Measurements from ENCODE around the gene NCBP2L.

- TF ChIP-seq, protein P1, sequence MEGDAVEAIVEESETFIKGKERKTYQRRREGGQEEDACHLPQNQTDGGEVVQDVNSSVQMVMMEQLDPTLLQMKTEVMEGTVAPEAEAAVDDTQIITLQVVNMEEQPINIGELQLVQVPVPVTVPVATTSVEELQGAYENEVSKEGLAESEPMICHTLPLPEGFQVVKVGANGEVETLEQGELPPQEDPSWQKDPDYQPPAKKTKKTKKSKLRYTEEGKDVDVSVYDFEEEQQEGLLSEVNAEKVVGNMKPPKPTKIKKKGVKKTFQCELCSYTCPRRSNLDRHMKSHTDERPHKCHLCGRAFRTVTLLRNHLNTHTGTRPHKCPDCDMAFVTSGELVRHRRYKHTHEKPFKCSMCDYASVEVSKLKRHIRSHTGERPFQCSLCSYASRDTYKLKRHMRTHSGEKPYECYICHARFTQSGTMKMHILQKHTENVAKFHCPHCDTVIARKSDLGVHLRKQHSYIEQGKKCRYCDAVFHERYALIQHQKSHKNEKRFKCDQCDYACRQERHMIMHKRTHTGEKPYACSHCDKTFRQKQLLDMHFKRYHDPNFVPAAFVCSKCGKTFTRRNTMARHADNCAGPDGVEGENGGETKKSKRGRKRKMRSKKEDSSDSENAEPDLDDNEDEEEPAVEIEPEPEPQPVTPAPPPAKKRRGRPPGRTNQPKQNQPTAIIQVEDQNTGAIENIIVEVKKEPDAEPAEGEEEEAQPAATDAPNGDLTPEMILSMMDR (conservative IDR thresholded peaks at IDR 0.05; ENCODE audit: low read length): no peak
- no peak for TF ChIP-seq EZH2phosphoT487 (IDR thresholded peaks at IDR 0.05; ENCODE audit: borderline replicate concordance)
Observed at GRCh38 chrX:107728371-107729099, 49.0 kb upstream of the NCBP2L start.

Data from Loucy (cell line).